HCT116 (cell line): ENCODE measurements around the gene SOX9. TPM values are rescaled to one million over a fixed set of nuclear protein-coding genes. Genes with fewer than 3 reads are reported as not detected.

Experiments
- ATAC-seq: fragments of 200-7000 bp; cut with Tn5 transposase; 2 replicates; pipeline ENCODE4 v1.9.1; 2020; ENCODE audit warnings: mild to moderate bottlenecking, moderate library complexity
- BruUV-seq: library from RNA; stranded (reverse); fragments of 400-500 nt; replicated peaks from 2 replicates; lab custom pipeline; 2021; lab: Mats Ljungman, UMichigan
- CTCF ChIA-PET: fragments of 300-600 bp; sonication (Branson Sonifier 250); formaldehyde crosslinking; loops from one replicate; lab custom pipeline; 2021; ENCODE audit warnings: antibody characterized with exemption; lab: Charles Lee
- POLR2A ChIA-PET: fragments of 300-600, 350-600 bp; sonication (Branson Sonifier 250); formaldehyde crosslinking; loops from one replicate; lab custom pipeline; 2021; ENCODE audit warnings: antibody characterized with exemption; lab: Charles Lee
- RAD21 ChIA-PET, 2 experiments: fragments of 300-600 bp; sonication (Branson Sonifier 250); formaldehyde crosslinking; loops; one replicate each; lab custom pipeline; 2023; ENCODE audit warnings: low total read pairs in 2 of 2; ENCODE audit not compliant: uncharacterized antibody in 2 of 2, unreplicated experiment in 2 of 2, low non-redundant PET in 1 of 2; lab: Charles Lee
- DNase-seq: peaks from one replicate; pipeline ENCODE4 v3.0.0-alpha.2; 2010; ENCODE audit warnings: low read depth, low spot score
- H2AFZ ChIP-seq: fragments of 200-600 bp; shearing (Covaris generic), sonication (generic); 2 replicates; pipeline ENCODE4 v1.6.1; 2017; ENCODE audit warnings: low read depth, mixed run types, mixed read lengths, antibody characterized with exemption, low read length; ENCODE audit not compliant: poor library complexity, severe bottlenecking
- H3K27ac ChIP-seq: 2 replicates; pipeline ENCODE4 v1.5.1; 2012; ENCODE audit warnings: low read depth, low read length
- H3K27me3 ChIP-seq: fragments of 200-600 bp; sonication (generic); 2 replicates; pipeline ENCODE4 v1.6.1; 2016; ENCODE audit warnings: mixed run types, low read length, mixed read lengths; ENCODE audit not compliant: insufficient read depth
- H3K36me3 ChIP-seq, 2 experiments: fragments of 200-500 bp in 1 of 2; fragments of 200-600 bp in 1 of 2; sonication (Bioruptor generic) in 1 of 2; sonication (generic) in 1 of 2; 2 replicates each; pipeline versions ENCODE4 v1.5.1 to v1.6.1; 2014 to 2016; ENCODE audit warnings: low read length in 2 of 2, inconsistent platforms in 1 of 2, mixed read lengths in 1 of 2, mixed run types in 1 of 2; ENCODE audit not compliant: insufficient read depth in 2 of 2, control insufficient read depth in 1 of 2
- H3K4me1 ChIP-seq, 2 experiments: fragments of 200-600 bp in 1 of 2; sonication (generic) in 1 of 2; 2 replicates each; pipeline versions ENCODE4 v1.5.1 to v1.6.1; 2012 to 2017; ENCODE audit warnings: low read length in 2 of 2, inconsistent platforms in 1 of 2, mild to moderate bottlenecking in 1 of 2, mixed read lengths in 1 of 2, mixed run types in 1 of 2, moderate library complexity in 1 of 2; ENCODE audit not compliant: insufficient read depth in 2 of 2, control insufficient read depth in 1 of 2
- H3K4me2 ChIP-seq: fragments of 200-600 bp; sonication (generic); 2 replicates; pipeline ENCODE4 v1.6.1; 2017; ENCODE audit warnings: mixed run types, low read length, mixed read lengths
- H3K4me3 ChIP-seq, 2 experiments: fragments of 200-600 bp in 1 of 2; sonication (generic) in 1 of 2; replicated peaks in 1 of 2; 2 replicates each; pipeline ENCODE4 v1.5.1; 2011 to 2016; ENCODE audit warnings: low read length in 2 of 2, control low read depth in 1 of 2, low read depth in 1 of 2, mild to moderate bottlenecking in 1 of 2, mixed read lengths in 1 of 2, mixed run types in 1 of 2
- H3K79me2 ChIP-seq: fragments of 200-600 bp; sonication (generic); 2 replicates; pipeline ENCODE4 v1.6.1; 2017; ENCODE audit warnings: mild to moderate bottlenecking, mixed run types, low read length, moderate library complexity, mixed read lengths; ENCODE audit not compliant: insufficient read depth
- H3K9ac ChIP-seq: fragments of 200-600 bp; sonication (generic); 2 replicates; pipeline ENCODE4 v1.6.1; 2016; ENCODE audit warnings: low read length, mixed read lengths
- H3K9me2 ChIP-seq: fragments of 200-600 bp; sonication (generic), shearing (Covaris generic); 2 replicates; pipeline ENCODE4 v1.6.1; 2017; ENCODE audit warnings: mixed run types, mild to moderate bottlenecking, moderate library complexity; ENCODE audit not compliant: insufficient read depth
- H3K9me3 ChIP-seq, 2 experiments: fragments of 200-500 bp in 1 of 2; fragments of 200-600 bp in 1 of 2; sonication (Bioruptor generic) in 1 of 2; sonication (generic) in 1 of 2; 2 replicates each; pipeline ENCODE4 v1.6.1; 2014 to 2017; ENCODE audit warnings: low read length in 2 of 2, mixed read lengths in 2 of 2, inconsistent platforms in 1 of 2, low read depth in 1 of 2, mild to moderate bottlenecking in 1 of 2, mixed run types in 1 of 2, moderate library complexity in 1 of 2; ENCODE audit not compliant: control insufficient read depth in 1 of 2, insufficient read depth in 1 of 2
- H4K20me1 ChIP-seq: fragments of 200-600 bp; sonication (generic), shearing (Covaris generic); 2 replicates; pipeline ENCODE4 v1.6.1; 2017; ENCODE audit warnings: mixed run types, mild to moderate bottlenecking, moderate library complexity; ENCODE audit not compliant: insufficient read depth
- CBX3 ChIP-seq: IDR thresholded peaks from 2 replicates; pipeline ENCODE4 v1.6.1; 2012; ENCODE audit warnings: low read depth
- CTCF ChIP-seq, 3 experiments: fragments of 200-600 bp in 1 of 3; sonication (generic) in 1 of 3; IDR thresholded peaks in 2 of 3; conservative IDR thresholded peaks in 1 of 3; 2 replicates each; pipeline ENCODE4 v1.5.1; 2012 to 2017; ENCODE audit warnings: low read depth in 2 of 3, low read length in 2 of 3, antibody characterized with exemption in 1 of 3, borderline replicate concordance in 1 of 3, control low read depth in 1 of 3, mild to moderate bottlenecking in 1 of 3, mixed read lengths in 1 of 3, mixed run types in 1 of 3, moderate library complexity in 1 of 3; ENCODE audit not compliant: insufficient read depth in 1 of 3
- EGR1 ChIP-seq: IDR thresholded peaks from 2 replicates; pipeline ENCODE4 v1.6.1; 2012; ENCODE audit warnings: low read depth
- ELF1 ChIP-seq: IDR thresholded peaks from 2 replicates; pipeline ENCODE4 v1.6.1; 2012; ENCODE audit warnings: low read depth, borderline replicate concordance
- EZH2 ChIP-seq: fragments of 200-600 bp; sonication (generic); IDR thresholded peaks from 2 replicates; pipeline ENCODE4 v1.6.1; 2017; ENCODE audit warnings: antibody characterized with exemption, mixed run types
- FOSL1 ChIP-seq: IDR thresholded peaks from 2 replicates; pipeline ENCODE4 v1.6.1; 2012; ENCODE audit warnings: low read depth
- MAX ChIP-seq: IDR thresholded peaks from 2 replicates; pipeline ENCODE4 v1.6.1; 2012
- POLR2A ChIP-seq: IDR thresholded peaks from 2 replicates; pipeline ENCODE4 v1.7.0; 2011; ENCODE audit warnings: borderline replicate concordance; ENCODE audit not compliant: insufficient read depth, insufficient read length; ENCODE audit errors: extremely low read depth
- POLR2AphosphoS5 ChIP-seq: IDR thresholded peaks from 2 replicates; pipeline ENCODE4 v1.6.1; 2011; ENCODE audit warnings: mild to moderate bottlenecking, low read depth, low read length, moderate library complexity
- REST ChIP-seq: IDR thresholded peaks from 2 replicates; pipeline ENCODE4 v1.6.1; 2012; ENCODE audit warnings: low read depth
- YY1 ChIP-seq: IDR thresholded peaks from 2 replicates; pipeline ENCODE4 v1.6.1; 2011; ENCODE audit warnings: low read length, low read depth, moderate library complexity, mild to moderate bottlenecking; ENCODE audit not compliant: insufficient replicate concordance; ENCODE audit errors: extremely low read depth
- ZBTB33 ChIP-seq: IDR thresholded peaks from 2 replicates; pipeline ENCODE4 v1.6.1; 2011; ENCODE audit warnings: mild to moderate bottlenecking, low read length, moderate library complexity; ENCODE audit not compliant: insufficient replicate concordance; ENCODE audit errors: extremely low read depth
- ZFX ChIP-seq: fragments of 450-650 bp; IDR thresholded peaks from 2 replicates; pipeline ENCODE4 v1.6.1; 2017
- ZNF274 ChIP-seq: fragments of 200-500 bp; sonication (Bioruptor generic); IDR thresholded peaks from 2 replicates; pipeline ENCODE4 v1.6.1; 2014; ENCODE audit warnings: mild to moderate bottlenecking, low read depth, low read length, inconsistent platforms
- intact Hi-C: fragments of 100-400 bp; cut with micrococcal nuclease; formaldehyde crosslinking; loops from 2 replicates; pipeline ENCODE4 v1.10.0; 2022
- total RNA-seq: library from RNA; stranded (reverse); gene quantifications from one replicate; pipeline ENCODE4 v1.2.1, GENCODE V29; 2021; ENCODE audit not compliant: unreplicated experiment

Gene SOX9
- total RNA-seq, 1 experiment from 2014 or later, result 69.2 TPM

- BruUV-seq, result no TSS peak
- no peaks in the 10 kb centered on the region for H3K36me3 ChIP-seq
- no peak for DNase-seq
- no peak overlapping the region for H3K9ac ChIP-seq
- no peak overlapping the region for H3K27ac ChIP-seq
- no peaks in the 10 kb centered on the region for H4K20me1 ChIP-seq
- H2AFZ ChIP-seq, result no peak overlapping the region
- no peaks in the 10 kb centered on the region for H3K79me2 ChIP-seq
- ChIA-PET RAD21 (no interaction called here), POLR2A (no interaction called here), CTCF (no interaction called here)
- intact Hi-C loops, result no loop called here
- no peaks in the 10 kb centered on the region for H3K9me3 ChIP-seq
- no peak for TF ChIP-seq REST
- TF ChIP-seq POLR2AphosphoS5, result no peak
- TF ChIP-seq ZFX, result no peak
- no peak for TF ChIP-seq EZH2
- no peak for TF ChIP-seq ELF1
- TF ChIP-seq MAX, result no peak
- TF ChIP-seq FOSL1, result no peak
- no peak for TF ChIP-seq CTCF (IDR thresholded peaks at IDR 0.05 in 2 of 3, conservative IDR thresholded peaks at IDR 0.05 in 1 of 3; ENCODE audit: borderline replicate concordance in 1 of 3, insufficient read depth in 1 of 3, low read depth in 2 of 3, low read length in 2 of 3)
- no peak for TF ChIP-seq CBX3
- TF ChIP-seq EGR1, result no peak
- no peak for TF ChIP-seq ZBTB33
- TF ChIP-seq YY1, result no peak
- no peak for TF ChIP-seq ZNF274
- no peak for TF ChIP-seq POLR2A
- no peak overlapping the region for H3K4me2 ChIP-seq
- no peak overlapping the region for H3K4me3 ChIP-seq
- no peak for ATAC-seq
- H3K9me2 ChIP-seq, result no peaks in the 10 kb centered on the region
- H3K4me1 ChIP-seq, result 0 out of 4 replicates have a peak, but pooled peaks cover 0 to 3% of the 10 kb centered on the region in 2 experiments
- no peaks in the 10 kb centered on the region for H3K27me3 ChIP-seq
These were observed 20.4 kb upstream of the SOX9 start for GRCh38 chr17:72100470-72100869.
